Activated T-cell treated with anti-CD3 and anti-CD28 coated beads for 1 hour (primary cell): ENCODE results near the gene PMEPA1.

Experiments
- DNase-seq: peaks from one replicate; pipeline ENCODE4 v3.0.0-alpha.2; 2020; ENCODE audit warnings: low read depth

PMEPA1 gene

DNA sequence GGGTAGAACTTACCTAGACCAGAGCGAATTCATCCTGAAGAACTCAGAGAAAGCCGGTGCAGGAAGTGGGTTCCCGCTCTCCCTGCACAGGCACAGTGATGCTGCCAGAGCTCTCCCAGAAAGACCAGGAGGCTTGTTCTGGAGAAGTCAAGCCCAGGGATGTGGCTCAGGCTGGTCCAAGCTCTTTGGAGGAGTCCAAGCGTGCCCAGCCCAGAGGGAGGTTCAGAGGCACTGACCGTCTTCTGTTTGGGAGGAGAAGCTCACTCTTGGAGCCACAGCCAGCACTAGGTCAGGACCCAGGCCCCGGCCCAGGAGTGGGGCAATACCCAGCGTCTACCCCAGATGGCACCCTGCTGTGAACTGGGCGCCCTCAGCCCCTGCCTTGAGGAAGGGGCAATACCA is 1.5 kb upstream of the PMEPA1 start:
- no peak for DNase-seq

DNA sequence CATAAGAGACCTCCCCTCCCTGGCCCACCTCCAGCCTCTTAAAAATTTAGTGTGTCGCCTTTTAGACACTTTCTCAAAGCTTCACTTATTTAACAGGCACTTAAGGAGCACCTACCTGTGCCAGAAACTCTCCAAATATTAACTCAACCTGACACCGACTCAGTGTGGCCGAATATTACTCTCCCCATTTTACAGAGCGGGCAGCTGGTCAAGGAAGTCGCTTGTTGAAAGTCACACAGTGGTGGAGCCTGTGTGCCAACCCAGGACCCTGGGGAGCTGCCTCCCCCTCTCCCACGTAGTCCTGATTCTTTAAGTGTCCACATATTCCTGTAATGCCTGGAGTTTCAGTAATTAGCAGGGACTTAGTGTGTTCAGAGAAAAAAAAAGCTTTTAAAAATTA is 1.0 kb upstream of the PMEPA1 start:
- no peak for DNase-seq

DNA sequence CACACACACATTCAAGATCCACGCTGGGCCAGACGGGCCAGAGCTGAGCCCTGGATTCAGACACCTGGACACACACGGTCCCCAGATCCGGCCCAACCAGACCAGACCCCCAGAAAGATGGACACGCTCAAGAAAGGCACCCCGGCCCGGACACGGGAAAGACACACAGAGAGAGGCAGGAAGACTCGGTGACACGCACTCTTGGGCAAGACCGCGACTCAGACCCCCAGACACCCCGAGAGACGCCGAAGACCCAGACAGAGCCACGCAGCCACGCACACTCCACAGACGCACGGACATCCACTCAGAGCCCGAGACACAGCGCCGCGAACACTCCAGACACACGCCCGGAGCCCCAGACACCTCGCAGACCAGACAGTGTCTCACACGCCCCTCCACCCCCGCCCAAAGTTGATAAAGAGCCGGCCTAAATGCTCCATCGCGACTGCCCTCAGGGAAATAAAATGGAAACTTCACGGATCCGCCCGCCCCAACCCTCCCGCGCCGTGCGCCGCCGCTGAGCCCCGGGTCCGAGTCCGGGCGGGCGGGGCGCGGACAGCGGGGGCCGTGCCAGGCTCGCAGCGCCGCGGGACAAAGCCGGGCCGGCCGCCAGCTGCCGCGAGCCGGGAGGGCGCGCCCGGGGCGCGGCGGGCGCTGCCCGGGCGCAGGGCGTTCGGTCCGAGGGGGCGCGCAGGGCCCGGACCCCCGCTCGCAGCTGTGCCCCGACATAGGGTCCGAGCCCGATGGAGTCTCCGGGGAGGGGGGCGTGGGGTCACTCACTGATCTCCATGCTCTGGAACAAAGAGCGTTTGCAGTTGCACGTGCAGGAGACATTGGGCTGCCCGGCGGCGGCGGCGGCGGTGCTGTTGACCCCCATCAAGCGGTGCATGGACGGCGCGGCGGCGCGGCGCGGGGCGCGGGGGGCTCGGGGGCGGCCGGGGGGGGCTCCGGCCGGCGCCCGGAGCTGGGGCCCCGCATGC is 831 bp downstream of the PMEPA1 start:
- peak; percentile 29 for DNase-seq

DNA sequence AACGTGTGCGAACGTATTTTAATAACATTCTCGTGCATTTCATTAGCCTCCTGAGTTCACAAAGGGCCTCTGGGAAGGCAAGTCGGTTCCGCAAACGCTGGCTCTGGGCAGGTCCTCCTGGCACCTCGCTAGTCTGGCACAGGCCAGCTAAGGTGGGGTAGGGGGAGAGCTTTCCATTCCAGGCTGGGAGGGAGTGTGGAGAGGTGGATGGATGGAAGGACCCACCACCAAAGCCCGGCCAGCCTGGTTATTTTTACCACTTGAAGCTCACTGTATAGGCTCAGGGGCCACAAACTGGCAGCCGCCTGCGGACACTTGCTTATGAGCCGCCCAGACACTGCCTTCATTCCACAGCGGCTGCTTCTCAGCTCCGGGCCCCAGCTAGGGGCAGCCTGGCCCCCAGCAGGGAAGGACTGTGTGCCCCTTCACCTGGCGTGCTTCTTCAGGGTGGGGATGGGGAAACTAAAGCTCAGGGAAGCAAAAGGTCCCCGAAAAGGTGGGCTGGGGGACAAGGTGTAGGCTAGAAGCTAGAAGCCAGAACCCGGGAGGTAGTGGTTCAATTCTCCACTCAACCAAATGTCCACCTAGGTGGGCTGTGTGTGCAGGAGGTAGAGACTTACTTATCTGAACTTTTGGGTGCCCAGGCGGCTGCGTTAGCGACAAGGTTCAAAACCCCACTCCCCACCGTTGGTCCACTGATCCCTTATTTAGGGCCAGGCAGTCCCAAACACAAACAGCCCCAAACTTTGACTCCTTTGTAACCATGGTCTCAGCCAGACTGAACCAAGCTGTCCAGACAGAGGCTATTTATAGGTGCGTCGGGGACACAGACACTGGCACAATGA is 1.7 kb downstream of the PMEPA1 start:
- DNase-seq, result no peak

DNA sequence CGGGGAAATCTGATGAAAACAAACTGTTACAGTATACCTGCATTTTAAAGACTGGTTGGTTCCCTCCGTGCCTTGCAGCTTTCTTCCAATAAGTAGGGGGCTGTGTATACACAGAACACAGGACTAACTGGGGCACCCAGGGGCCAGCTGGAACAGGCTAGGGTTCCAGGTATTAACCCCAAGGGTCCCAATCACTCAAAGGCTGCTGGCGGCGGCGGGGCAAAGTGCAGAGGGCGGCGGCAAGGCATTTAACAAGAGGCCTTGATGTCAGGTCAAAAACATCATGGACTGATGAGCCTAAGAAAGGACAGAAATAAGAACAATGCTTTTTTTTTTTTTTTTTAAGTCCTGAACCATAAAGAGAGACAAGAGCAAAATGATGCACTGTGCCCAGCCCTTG is 2.5 kb downstream of the PMEPA1 start:
- DNase-seq, result no peak

DNA sequence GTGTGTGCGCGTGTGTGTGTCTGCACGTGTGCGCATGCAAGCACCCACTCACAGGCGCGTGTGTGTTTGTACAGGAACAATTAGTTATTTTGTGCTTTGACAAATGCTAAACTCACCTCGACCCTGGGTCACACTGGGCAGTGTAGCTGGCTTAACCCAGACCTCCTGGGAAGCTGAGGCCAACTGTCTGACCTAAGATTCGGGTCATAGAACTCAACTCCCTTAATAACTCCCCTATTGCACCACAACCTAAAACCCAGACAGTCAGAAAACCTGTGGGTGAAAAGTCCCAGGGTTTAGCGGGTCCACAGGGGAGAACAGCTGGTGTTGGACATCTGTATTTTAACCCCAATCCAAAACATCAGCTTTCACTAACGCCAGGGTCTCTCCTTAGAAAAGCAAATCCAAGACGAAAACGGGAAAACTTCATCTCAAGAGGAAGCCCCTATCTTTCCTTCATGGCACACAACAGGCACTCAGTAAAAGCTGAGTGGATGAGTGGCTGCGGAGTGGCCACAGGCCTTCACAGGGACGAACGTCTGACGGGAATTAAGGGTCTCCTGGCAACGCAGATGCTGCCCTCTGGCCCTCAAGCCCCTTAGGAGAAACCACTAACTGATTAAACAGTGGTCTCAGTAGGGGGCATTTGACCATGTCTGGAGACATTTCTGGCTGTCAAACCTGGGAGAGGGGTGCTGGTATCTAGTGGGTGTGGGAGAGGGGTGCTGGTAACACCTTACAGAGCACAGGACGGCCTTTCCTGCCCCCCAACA is 4.5 kb downstream of the PMEPA1 start:
- no peak for DNase-seq

DNA sequence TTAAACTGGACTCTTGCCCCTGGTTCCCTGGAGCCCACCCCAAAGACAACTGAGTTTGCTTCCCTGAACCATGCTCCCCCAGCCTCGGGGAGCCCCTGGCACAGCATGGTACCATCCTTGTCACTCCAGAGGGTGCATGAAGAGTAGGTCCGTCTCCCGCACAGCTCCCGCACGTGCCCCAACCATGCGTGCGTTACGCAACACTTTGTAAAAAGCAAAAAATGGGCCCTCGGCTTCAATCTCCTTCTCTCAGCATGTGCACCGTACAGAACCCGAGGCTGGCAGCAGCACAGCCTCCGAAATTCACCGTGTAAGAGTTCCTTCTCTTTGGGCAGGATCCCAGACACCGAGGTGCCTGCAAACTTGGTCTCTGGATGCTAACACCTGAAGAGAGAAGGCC is 5.6 kb downstream of the PMEPA1 start:
- no peak for DNase-seq

DNA sequence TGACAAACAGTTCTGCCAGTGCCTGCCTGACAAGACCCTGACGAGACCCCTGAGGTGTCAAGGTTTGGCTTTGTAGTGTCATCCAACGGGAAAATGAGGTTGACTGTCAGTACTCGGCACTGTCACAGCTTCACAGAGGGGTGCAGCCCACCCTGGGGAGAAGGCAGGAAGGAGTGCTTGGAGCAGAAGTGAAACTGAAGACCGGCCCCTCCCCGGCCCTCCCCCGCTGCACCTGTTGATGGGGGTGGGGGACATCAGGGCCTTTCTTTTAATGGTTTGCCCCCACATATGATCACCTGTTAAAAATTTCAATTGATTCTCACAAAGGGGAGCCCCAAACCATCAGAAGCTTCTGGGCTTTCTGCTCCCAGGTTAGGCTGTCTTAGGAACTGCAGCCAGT is 6.8 kb downstream of the PMEPA1 start:
- DNase-seq, result no peak

DNA sequence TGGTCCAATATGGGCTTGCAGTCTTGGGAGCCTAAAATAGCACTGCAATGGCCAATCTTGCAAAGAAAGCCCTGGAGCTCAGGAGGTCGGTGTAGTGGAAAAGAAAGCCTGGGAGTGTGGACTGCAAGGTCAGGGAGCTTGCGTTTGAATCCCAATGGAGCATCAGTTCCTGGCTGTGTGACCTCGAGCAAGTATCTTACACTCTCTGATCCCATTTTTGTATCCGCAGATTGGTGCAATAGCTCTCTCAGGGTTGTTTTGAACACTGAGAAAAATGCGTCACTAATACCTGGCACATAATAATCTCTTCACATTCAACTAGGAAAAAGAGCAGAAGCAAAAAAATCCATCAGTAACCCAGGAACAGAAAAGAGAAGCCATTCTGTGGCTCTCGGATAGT is 7.3 kb downstream of the PMEPA1 start:
- DNase-seq, result no peak

DNA sequence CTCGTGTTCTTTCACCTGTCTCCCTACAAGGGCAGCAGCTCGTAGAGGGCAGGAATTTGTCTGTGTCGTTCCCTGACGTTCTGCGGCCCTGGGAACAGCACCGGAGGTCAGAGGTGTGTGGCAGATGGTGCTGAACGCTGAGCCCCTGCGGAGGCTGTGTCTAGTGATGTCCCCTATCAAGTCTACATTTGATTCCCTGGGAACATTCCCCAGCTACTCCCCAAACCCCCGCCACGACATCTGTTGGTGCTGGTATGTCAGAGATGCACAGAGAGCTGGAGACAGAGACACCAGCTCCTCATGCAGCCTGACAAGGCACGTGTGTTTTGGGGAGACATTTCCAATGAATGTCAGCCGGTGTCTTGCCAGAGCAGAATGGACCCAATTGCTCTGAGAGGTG is 7.7 kb downstream of the PMEPA1 start:
- no peak for DNase-seq

DNA sequence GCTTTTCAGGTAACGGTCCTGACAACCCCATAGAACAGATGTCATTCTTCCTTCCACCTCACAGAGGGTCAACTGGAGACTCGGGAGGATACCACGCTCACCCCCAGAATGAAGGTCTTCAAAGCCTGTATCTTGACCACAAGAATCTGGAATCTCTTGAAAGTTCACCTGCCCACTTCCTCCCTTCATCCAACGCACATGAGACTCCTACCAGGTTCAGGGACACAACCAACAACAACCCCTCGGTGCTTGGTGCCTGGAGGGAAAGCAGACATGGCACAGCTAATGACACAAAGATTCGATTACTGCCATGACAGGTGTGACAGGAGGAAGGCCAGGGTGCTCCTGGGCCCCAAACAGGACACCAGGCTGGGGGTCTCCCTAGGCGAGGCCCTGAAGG is 8.2 kb downstream of the PMEPA1 start:
- DNase-seq, result no peak

DNA sequence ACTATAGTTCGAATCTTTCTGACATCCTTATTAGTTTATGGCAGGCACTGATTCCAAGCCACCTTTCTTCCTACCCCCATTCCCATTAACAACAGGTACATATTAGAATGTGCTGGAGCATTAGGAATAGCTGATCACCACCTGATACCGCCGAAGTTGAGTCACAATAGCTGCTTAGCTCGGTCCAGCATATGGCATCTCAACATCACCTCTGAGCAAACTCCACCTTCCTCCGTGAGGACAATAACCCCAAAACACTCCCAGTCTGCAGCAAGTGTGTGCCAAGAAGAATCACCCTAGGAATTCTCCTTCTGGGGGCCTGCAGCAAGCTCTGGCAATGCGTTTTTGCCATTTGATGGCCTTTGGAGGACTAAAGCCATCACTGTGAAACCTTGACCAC is 8.7 kb downstream of the PMEPA1 start:
- DNase-seq, result no peak

DNA sequence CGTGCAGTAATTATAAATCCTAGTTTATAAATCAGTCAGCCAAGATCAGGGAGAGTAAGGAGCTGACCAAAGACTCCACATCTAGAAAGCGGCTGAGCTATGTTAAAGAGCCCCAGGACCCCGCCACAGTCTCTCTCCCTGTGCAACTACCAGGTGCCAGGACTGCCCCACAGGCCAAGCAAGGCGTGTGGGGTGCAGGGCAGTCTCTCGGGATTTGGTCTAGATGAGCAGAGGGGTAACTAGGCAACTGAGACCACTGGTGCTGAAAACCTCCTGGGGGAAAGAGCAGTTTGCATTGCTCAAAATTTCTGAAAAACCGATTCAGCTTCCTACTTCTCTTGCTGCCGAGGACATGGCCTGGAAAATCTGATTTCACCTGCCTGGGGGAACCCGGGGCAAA is 10.4 kb downstream of the PMEPA1 start:
- DNase-seq, result no peak

DNA sequence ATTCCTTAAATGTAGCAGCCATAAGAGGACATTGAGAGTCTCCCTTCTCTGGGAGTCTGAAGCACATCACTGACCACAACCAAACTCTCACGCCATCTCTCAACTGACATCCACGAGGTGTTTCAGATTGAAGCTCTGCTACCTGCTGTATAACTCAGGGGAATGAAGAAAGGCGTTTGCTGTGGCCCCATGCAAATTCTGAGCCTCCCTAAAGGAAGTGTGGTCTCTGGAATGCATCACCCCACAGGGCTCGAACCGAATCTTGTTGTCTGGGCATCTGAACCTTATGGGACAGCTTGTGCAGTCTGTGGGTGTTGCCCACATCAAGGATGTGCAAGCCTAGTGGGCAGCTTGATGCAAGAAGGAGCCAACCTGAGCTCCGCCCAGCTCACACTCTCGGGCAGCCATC is 10.9 kb downstream of the PMEPA1 start:
- DNase-seq, result no peak

DNA sequence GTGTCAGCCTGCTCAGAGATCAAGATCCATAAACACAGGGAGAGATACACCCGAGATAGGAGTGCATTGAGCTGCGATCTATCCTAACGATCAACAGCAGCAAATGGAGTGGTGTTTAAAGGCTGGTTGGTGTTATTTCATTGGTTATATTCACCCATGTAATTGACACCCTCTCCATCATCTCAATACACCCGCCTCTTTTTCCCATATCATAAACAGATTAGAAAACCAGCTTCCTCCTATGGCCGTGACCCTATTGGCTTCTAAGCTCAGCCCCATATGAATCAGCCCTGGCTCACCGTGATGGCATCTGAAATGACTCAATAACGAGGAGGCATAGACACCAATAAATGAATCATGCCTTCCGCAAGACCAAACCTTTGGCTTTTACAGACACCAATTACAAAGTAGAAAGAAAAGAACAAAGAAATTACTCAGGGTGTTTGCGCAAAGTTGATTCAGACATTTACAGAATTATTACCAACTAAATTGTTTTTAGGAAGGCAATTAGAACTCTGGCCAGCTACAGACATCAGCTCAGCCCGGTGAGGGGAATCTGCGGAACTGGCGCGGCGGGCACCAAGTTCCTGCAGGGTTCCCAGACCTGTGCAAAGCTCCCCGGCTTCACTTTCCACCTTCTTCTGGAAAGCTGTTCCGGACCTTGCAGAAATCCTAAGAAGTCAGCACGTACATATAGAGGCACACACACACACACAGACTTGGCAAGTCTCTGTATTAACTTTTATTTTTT is 11.5 kb downstream of the PMEPA1 start:
- peak; percentile 20 for DNase-seq

DNA sequence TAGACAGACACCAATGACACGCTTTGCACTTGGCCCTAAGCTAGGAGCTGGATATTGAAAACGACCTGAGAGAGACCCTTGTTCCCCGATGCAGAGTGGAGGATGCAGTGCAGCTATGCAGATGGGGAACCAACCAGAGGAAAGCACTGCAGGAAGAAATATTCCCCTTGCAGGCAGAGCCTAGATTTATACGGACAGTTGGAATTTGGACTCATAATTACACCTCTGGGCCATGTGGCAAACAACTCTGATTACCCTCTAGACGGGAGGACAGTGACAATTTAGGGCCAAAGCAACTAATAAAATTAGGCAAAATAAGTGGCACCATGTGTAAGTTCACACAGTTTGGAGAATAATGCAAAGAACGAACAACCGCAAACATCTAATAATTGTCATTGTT is 12.3 kb downstream of the PMEPA1 start:
- no peak for DNase-seq

DNA sequence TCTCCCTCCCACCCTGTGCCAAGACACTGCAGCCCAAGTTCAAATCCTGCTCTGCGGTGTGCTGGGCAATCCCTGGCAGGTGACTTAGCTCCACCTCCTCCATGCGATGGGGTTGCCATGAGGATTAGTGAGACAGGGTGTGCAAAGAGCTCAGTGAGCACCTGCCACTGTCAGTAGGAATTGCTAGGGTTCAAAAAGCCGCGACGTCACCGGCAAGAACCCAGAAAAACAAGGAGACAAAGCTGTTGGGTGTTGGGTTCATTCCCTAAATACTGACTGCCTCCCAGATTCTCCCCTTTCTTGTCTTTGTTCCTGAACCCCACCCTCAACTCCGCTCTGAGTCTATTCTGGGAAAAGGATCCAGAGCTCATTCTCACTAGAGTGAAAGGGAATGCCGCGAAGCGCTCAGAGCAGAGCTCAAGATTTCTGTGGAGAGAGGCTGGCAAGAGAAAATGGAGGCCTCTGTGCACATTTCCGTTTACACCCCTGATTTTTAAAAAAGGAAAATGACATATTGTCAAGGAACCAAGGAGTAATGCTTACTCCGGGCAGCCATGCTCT is 13.3 kb downstream of the PMEPA1 start:
- no peak for DNase-seq

DNA sequence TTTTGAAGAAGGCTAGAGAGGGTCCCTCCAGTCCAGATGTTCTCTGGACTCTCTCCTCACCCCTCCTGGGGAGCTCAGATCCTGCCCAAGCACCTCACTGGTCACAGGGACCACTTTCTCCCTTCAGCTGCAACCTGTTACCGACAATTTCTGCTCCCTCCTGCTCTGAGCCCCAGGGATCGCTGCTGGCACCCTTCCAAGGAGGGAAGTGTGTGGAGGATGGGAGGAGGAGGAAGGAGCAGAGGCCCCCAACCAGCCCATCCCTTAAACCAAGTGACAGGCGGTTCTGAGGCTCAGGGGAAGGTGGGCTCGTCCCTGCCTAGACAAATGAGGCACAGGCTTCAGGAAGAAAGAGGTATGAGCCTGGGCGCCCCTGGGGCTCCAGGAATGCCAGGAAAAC is 13.9 kb downstream of the PMEPA1 start:
- no peak for DNase-seq

DNA sequence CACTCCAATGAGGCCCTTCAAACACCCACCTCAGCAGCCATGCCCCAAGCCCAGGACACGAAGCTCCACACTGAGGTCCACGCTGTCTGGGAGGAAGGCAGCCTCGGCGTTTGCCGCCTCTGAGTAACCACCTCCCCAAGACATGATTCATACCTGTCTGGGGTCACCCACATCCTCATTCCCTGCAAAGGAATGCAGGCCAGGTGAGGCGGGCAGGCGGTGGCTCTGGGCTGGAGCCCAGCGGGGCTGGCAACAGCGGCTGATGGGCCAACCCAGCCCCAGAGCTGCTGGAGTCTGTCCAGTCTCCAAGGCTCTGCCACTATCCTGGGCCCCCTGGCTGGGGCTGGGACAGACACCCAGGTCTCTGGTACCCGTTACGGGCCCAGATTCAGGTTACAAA is 14.8 kb downstream of the PMEPA1 start:
- no peak for DNase-seq

DNA sequence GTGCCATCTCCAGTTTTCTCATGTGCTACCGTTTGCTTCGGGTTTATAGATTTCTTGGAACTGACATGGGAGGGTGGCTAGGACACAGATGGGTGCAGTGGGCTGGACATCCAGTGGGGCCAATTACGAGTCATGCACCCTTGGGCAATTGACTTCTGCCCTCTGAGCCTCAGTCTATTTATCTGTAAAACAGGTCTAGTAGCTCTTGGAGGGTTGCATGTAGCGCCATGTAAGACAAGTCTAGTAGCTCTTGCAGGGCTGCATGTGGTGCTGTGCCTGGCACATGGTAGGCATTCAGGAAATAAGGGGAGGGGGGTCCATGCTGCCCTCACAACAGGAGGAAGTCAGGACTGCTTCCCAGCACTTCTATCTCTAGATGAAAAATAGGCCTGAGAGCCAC is 15.3 kb downstream of the PMEPA1 start:
- no peak for DNase-seq

DNA sequence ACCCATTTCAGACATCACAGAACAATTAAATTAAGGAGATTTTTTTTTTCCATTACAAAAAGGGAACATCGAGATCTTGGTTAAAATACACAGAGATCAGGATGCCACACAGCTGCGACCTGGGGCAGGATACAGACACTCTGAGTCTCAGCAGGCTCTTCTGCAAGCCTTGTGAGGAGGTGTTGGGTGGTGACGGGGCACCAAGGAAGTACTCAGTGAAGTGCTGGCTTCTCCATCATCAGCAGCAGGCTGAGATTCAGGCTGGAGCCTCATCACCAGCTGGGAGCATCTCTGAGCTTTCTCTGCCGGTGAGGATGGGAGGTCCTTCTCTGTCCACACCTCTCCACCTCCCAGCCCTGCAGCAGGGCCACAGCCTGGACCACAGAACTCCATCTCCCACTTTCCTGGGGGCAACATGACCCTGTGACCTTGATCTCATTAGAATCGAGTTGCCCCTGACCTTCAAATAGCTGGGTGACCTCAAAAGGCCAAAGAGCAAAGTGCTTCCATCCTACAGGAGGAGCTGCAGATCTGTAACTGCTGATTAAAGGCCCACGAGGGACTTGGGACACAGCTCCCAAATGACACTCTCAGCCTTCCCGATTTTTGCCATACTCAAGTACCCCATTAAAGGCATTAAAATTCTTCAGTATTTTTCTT is 16.0 kb downstream of the PMEPA1 start:
- DNase-seq, result no peak
